ENCODE measurements around the gene SPATA6.

DNA sequence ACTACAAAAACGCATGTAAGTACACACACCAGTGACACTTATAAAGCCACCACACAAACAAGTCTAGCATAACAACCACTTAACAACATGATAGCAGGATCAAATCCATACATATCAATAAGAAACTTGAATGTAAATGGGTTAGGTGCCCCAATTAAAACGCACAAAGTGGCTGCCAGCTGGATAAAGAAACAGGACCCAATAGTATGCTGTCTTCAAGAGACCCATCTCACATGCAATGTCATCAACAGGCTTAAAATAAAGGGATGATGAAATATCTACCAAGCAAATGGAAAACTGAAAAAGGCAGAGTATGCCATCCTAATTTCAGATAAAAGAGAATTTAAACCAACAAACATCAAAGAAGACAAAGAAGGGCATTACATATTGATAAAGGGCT lies 139.9 kb downstream of the SPATA6 start:
- TF ChIP-seq, protein P1, sequence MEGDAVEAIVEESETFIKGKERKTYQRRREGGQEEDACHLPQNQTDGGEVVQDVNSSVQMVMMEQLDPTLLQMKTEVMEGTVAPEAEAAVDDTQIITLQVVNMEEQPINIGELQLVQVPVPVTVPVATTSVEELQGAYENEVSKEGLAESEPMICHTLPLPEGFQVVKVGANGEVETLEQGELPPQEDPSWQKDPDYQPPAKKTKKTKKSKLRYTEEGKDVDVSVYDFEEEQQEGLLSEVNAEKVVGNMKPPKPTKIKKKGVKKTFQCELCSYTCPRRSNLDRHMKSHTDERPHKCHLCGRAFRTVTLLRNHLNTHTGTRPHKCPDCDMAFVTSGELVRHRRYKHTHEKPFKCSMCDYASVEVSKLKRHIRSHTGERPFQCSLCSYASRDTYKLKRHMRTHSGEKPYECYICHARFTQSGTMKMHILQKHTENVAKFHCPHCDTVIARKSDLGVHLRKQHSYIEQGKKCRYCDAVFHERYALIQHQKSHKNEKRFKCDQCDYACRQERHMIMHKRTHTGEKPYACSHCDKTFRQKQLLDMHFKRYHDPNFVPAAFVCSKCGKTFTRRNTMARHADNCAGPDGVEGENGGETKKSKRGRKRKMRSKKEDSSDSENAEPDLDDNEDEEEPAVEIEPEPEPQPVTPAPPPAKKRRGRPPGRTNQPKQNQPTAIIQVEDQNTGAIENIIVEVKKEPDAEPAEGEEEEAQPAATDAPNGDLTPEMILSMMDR (tag by site-specific recombination; IDR thresholded peaks at IDR 0.05): no peak
- TF ChIP-seq, protein P2, sequence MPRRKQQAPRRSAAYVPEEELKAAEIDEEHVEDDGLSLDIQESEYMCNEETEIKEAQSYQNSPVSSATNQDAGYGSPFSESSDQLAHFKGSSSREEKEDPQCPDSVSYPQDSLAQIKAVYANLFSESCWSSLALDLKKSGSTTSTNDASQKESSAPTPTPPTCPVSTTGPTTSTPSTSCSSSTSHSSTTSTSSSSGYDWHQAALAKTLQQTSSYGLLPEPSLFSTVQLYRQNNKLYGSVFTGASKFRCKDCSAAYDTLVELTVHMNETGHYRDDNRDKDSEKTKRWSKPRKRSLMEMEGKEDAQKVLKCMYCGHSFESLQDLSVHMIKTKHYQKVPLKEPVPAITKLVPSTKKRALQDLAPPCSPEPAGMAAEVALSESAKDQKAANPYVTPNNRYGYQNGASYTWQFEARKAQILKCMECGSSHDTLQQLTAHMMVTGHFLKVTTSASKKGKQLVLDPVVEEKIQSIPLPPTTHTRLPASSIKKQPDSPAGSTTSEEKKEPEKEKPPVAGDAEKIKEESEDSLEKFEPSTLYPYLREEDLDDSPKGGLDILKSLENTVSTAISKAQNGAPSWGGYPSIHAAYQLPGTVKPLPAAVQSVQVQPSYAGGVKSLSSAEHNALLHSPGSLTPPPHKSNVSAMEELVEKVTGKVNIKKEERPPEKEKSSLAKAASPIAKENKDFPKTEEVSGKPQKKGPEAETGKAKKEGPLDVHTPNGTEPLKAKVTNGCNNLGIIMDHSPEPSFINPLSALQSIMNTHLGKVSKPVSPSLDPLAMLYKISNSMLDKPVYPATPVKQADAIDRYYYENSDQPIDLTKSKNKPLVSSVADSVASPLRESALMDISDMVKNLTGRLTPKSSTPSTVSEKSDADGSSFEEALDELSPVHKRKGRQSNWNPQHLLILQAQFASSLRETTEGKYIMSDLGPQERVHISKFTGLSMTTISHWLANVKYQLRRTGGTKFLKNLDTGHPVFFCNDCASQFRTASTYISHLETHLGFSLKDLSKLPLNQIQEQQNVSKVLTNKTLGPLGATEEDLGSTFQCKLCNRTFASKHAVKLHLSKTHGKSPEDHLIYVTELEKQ (tag by site-specific recombination; IDR thresholded peaks at IDR 0.05; ENCODE audit: borderline replicate concordance): no peak
- TF ChIP-seq, protein P3, sequence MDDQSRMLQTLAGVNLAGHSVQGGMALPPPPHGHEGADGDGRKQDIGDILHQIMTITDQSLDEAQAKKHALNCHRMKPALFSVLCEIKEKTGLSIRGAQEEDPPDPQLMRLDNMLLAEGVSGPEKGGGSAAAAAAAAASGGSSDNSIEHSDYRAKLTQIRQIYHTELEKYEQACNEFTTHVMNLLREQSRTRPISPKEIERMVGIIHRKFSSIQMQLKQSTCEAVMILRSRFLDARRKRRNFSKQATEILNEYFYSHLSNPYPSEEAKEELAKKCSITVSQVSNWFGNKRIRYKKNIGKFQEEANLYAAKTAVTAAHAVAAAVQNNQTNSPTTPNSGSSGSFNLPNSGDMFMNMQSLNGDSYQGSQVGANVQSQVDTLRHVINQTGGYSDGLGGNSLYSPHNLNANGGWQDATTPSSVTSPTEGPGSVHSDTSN (CRISPR knock-in tag; IDR thresholded peaks at IDR 0.05): no peak
- TF ChIP-seq YY2 (tag by site-specific recombination; IDR thresholded peaks at IDR 0.05) (no peak), ZNF707 (tag by site-specific recombination; IDR thresholded peaks at IDR 0.05) (no peak), ZNF558 (tag by site-specific recombination; IDR thresholded peaks at IDR 0.05) (no peak), ZNF530 (tag by site-specific recombination; IDR thresholded peaks at IDR 0.05; ENCODE audit: low read depth) (no peak), ZFP37 (tag by site-specific recombination; IDR thresholded peaks at IDR 0.05) (no peak), YY1 (tag by site-specific recombination; IDR thresholded peaks at IDR 0.05) (no peak), BCL11A (tag by site-specific recombination; IDR thresholded peaks at IDR 0.05; ENCODE audit: low read depth) (no peak)
- TF ChIP-seq, protein P4, sequence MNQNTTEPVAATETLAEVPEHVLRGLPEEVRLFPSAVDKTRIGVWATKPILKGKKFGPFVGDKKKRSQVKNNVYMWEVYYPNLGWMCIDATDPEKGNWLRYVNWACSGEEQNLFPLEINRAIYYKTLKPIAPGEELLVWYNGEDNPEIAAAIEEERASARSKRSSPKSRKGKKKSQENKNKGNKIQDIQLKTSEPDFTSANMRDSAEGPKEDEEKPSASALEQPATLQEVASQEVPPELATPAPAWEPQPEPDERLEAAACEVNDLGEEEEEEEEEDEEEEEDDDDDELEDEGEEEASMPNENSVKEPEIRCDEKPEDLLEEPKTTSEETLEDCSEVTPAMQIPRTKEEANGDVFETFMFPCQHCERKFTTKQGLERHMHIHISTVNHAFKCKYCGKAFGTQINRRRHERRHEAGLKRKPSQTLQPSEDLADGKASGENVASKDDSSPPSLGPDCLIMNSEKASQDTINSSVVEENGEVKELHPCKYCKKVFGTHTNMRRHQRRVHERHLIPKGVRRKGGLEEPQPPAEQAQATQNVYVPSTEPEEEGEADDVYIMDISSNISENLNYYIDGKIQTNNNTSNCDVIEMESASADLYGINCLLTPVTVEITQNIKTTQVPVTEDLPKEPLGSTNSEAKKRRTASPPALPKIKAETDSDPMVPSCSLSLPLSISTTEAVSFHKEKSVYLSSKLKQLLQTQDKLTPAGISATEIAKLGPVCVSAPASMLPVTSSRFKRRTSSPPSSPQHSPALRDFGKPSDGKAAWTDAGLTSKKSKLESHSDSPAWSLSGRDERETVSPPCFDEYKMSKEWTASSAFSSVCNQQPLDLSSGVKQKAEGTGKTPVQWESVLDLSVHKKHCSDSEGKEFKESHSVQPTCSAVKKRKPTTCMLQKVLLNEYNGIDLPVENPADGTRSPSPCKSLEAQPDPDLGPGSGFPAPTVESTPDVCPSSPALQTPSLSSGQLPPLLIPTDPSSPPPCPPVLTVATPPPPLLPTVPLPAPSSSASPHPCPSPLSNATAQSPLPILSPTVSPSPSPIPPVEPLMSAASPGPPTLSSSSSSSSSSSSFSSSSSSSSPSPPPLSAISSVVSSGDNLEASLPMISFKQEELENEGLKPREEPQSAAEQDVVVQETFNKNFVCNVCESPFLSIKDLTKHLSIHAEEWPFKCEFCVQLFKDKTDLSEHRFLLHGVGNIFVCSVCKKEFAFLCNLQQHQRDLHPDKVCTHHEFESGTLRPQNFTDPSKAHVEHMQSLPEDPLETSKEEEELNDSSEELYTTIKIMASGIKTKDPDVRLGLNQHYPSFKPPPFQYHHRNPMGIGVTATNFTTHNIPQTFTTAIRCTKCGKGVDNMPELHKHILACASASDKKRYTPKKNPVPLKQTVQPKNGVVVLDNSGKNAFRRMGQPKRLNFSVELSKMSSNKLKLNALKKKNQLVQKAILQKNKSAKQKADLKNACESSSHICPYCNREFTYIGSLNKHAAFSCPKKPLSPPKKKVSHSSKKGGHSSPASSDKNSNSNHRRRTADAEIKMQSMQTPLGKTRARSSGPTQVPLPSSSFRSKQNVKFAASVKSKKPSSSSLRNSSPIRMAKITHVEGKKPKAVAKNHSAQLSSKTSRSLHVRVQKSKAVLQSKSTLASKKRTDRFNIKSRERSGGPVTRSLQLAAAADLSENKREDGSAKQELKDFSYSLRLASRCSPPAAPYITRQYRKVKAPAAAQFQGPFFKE (tag by site-specific recombination; IDR thresholded peaks at IDR 0.05; ENCODE audit: borderline replicate concordance): no peak
